NOMO-1 (cell line): Measurements from ENCODE around the gene TOPAZ1.

Experiments used
- DNase-seq, 2 experiments: peaks; one replicate each; lab custom pipeline; 2025; ENCODE audit not compliant: unreplicated experiment in 2 of 2; lab: John Stamatoyannopoulos, UW

The TOPAZ1 gene

GRCh38 chr3:44241706-44242105, at the start of gene TOPAZ1:
TOPAZ1 (plus strand) TSS chr3:44241886; CDS start chr3:44242054, 168 bp downstream.
- no peak for DNase-seq

GRCh38 chr3:44198284-44199269, 43.1 kb upstream of the TOPAZ1 start:
- DNase-seq: peak; percentile 37 to 64

DNA sequence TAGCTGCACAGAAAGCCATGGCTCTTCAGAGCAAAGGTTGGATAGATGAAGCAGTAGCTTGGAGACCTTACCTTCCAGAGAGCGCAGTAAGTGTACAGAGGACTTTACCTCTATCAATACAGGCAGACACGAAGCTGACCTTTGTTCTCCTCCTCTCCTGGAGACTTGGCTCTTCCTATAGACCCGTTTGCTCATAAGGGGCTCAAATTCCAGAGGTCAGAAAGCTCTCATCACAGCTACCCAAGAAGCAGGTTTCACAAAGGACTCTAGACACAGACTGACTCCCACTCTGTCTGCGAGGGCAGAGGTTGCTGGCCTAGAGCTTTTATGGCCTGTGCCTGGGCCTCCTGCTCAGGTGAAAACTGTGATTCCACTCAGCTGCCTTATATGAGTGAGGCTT, 35.4 kb upstream of the TOPAZ1 start:
- no peak for DNase-seq

GRCh38 chr3:44206862-44207652, 34.6 kb upstream of the TOPAZ1 start:
- DNase-seq: no peak

GRCh38 chr3:44208086-44208485, 33.6 kb upstream of the TOPAZ1 start:
- peak in 1 of 2 experiments; percentile 52 for DNase-seq

- DNase-seq: no peak
Observed at GRCh38 chr3:44208568-44208967, 33.1 kb upstream of the TOPAZ1 start.

- DNase-seq: no peak
Observed at GRCh38 chr3:44210967-44211366, 30.7 kb upstream of the TOPAZ1 start.

DNA sequence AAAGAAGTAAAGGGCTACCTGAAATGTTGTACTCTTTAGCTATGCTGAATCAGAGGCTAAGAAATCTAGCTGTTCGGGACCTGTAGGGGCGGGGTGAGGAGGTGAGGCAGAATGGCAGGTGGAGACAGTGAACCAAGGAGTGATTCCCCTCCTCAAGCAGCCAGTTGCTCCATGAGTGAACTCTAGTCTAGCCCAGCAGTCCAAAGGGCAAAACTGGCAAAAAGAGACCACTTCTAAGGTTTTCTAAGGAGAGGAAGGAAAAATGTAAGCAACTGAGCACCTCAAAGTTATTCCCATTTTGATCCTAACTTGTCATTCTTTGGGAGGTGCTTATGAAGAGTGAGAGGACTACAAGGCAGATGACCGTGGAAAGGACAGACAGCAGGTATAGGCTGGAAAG, 19.3 kb upstream of the TOPAZ1 start:
- DNase-seq: no peak

GRCh38 chr3:44223299-44223698, 18.4 kb upstream of the TOPAZ1 start:
- DNase-seq: no peak

DNA sequence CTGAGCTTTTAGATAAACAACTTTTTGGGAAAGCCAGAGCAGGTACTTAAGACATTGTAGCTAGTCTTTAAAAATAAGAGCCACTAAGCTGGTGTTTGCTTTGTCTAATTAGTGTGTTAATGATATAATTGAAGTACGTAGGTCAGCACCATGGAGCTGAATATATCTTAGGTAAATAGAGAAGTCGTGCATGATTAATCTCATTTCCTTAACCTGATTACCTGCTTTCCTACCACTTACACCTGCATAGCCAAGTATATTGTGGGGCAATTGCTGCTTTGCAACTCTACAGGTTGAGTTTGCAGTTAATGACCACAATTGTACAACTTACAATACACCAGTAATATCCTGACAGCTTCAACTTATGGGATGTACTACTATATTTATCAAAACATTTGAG, 17.6 kb upstream of the TOPAZ1 start:
- DNase-seq: no peak

DNA sequence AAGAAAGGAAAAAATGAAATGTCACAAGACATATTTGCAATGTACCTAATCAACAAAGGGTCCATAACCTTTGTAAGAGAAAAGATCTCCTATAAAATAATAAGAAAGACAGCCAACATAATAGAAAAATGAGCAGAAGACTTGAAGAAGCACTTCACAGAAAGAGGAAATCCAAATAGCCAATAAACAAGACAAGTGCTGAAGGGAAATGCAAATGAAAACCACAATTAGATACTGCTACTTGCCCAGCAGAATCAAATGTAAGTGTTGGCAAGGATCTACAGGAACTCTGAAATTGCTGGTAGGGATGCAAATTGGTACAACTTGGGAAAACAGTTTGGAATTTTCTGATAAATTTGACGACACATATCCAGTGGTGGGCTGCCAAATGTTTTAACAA, 15.1 kb upstream of the TOPAZ1 start:
- DNase-seq: peak; percentile 8 to 51

- peak; percentile 23 to 57 for DNase-seq
Observed at GRCh38 chr3:44227632-44228031, 14.1 kb upstream of the TOPAZ1 start.

DNA sequence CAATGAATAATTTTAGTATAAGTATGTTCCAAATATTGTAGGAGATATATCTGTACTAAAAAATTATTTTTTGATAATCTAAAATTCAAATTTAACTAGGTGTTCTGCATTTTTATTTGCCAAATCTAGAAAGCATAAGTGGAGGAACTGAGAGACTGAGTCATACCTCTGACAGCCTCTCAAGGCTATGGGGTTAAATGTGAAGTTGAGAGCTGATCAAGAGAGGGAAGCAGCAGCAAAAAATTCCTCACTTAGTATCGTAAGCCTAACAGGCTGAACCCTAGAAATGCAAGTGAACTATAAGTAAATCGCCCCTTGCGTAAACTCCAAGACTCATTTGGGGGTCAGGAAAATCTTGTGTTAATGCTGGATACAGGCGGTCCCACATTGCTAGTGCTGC, 12.8 kb upstream of the TOPAZ1 start:
- DNase-seq: peak in 1 of 2 experiments; percentile 16

- peak; percentile 43 to 67 for DNase-seq
Observed at GRCh38 chr3:44232407-44232806, 9.3 kb upstream of the TOPAZ1 start.

- DNase-seq: no peak
Observed at GRCh38 chr3:44234648-44235268, 6.9 kb upstream of the TOPAZ1 start.

DNA sequence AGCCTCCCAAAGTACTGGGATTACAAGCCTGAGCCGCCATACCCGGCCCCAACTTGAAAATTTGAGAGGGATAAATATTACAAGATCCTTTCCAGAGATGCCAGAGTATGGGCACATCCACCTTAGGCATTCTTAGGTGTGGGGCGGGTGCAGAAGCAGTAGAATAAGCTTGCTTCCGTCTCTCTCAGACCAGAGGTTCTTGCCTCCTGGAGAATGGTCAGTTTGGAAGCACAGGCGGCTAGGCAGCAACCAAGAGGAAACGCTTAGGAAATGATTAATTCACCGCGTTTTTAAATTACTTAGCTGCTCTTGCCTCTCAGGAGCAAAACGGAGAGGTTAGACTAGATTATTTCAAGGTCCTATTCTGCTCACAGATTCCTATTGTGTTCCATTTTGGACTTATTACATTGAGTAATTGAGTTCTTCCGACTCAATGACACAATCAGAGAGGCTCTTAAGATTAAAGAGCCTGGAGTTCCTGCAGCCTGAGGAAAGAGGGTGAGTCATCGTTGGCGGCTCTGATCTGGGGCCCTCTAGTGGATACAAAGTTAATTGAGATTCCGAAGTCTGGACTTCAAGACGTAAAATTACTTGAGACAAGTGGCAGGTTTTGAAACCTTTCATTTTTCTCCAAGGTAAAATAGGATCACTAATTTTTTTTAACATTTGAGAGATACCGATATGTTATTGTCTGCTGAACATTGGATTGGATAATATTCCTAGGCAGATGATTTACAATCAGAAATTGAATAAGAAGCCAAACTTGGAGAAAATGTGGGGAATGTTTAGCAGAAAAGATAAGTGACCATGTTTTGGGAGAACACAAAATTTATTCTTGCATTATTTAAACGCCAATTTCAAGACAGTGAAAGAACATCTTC, 5.8 kb upstream of the TOPAZ1 start:
- peak; percentile 92 to 94 for DNase-seq

- no peak for DNase-seq
Observed at GRCh38 chr3:44236485-44236908, 5.2 kb upstream of the TOPAZ1 start.

- no peak for DNase-seq
Observed at GRCh38 chr3:44237161-44237560, 4.5 kb upstream of the TOPAZ1 start.

GRCh38 chr3:44237665-44238064, 4.0 kb upstream of the TOPAZ1 start:
- no peak for DNase-seq

- DNase-seq: no peak
Observed at GRCh38 chr3:44238889-44239288, 2.8 kb upstream of the TOPAZ1 start.
